NCI-H69 (cell line): ENCODE results near the gene ZNF497.

ENCODE experiments used
- DNase-seq: peaks from one replicate; lab custom pipeline; 2025; lab: John Stamatoyannopoulos, UW

ZNF497 gene

GRCh38 chr19:58362272-58362994 is at the start of gene ZNF497:
ZNF497 (minus strand) TSS chr19:58362751; CDS start chr19:58357635, 5,116 bp downstream.
- peak; percentile 99 for DNase-seq

GRCh38 chr19:58409010-58409790 is 46.6 kb upstream of the ZNF497 start:
- peak; percentile 66 for DNase-seq

- peak; percentile 99 for DNase-seq
Observed at GRCh38 chr19:58408152-58409009, 45.8 kb upstream of the ZNF497 start, which contains the start of gene ZNF584. ZNF584 (plus strand) TSS chr19:58408649; CDS start chr19:58409148, 499 bp downstream.

GRCh38 chr19:58407658-58408151 is 45.2 kb upstream of the ZNF497 start:
- peak; percentile 56 for DNase-seq

GRCh38 chr19:58406818-58407657 is 44.5 kb upstream of the ZNF497 start:
- peak; percentile 39 for DNase-seq

- DNase-seq, result peak; percentile 36
Observed at GRCh38 chr19:58403920-58404478, 41.4 kb upstream of the ZNF497 start.

GRCh38 chr19:58401840-58402421 is 39.4 kb upstream of the ZNF497 start:
- peak; percentile 46 for DNase-seq

- DNase-seq, result peak; percentile 100
Observed at GRCh38 chr19:58400916-58401839, 38.6 kb upstream of the ZNF497 start.

GRCh38 chr19:58400316-58400915 is 37.9 kb upstream of the ZNF497 start:
- DNase-seq, result peak; percentile 83

GRCh38 chr19:58399903-58400302 is 37.4 kb upstream of the ZNF497 start:
- DNase-seq, result no peak

- no peak for DNase-seq
Observed at GRCh38 chr19:58398545-58398944, 36.0 kb upstream of the ZNF497 start.

GRCh38 chr19:58398087-58398486 is 35.5 kb upstream of the ZNF497 start:
- no peak for DNase-seq

GRCh38 chr19:58397533-58398037 is 35.0 kb upstream of the ZNF497 start:
- DNase-seq, result no peak

GRCh38 chr19:58396691-58397532 is 34.4 kb upstream of the ZNF497 start:
- DNase-seq, result no peak

- no peak for DNase-seq
Observed at GRCh38 chr19:58395979-58396627, 33.6 kb upstream of the ZNF497 start.

- no peak for DNase-seq
Observed at GRCh38 chr19:58395220-58395978, 32.8 kb upstream of the ZNF497 start, which contains the start of gene RNF225. RNF225 (plus strand) TSS chr19:58395656; CDS start chr19:58396090, 434 bp downstream.
